K562 (cell line): ENCODE measurements around the gene DBP. TPM values are rescaled to one million over a fixed set of nuclear protein-coding genes. Genes with fewer than 3 reads are reported as not detected.

Experiments
- ARID3B ChIP-seq: fragments of 250-450 bp; sonication (Bioruptor Pico); IDR thresholded peaks from 2 replicates; pipeline ENCODE4 v1.4.0; 2020; ENCODE audit warnings: borderline replicate concordance
- BRD4 ChIP-seq: fragments of 200-600 bp; sonication (generic); IDR thresholded peaks from 2 replicates; pipeline ENCODE4 v1.6.1; 2017; ENCODE audit warnings: inconsistent platforms
- ELF2 ChIP-seq: fragments of 250-450 bp; sonication (Bioruptor Pico); IDR thresholded peaks from 2 replicates; pipeline ENCODE4 v1.5.0; 2021; ENCODE audit warnings: mild to moderate bottlenecking
- FOXO4 ChIP-seq: fragments of 450-650 bp; formaldehyde crosslinking; IDR thresholded peaks from 2 replicates; pipeline ENCODE4 v1.4.0; 2020; ENCODE audit warnings: mild to moderate bottlenecking, moderate library complexity
- THAP7 ChIP-seq: fragments of 250-450 bp; sonication (Bioruptor Pico); IDR thresholded peaks from 2 replicates; pipeline ENCODE4 v1.5.0; 2021
- polyA plus RNA-seq, 8 experiments: library from polyadenylated mRNA; depleted of rRNA in 4 of 8; stranded (reverse) in 5 of 8; unstranded in 3 of 8; fragments of >200 nt; fragmentation: Nextera tagmentation in 2 of 8; fragmentation: Illumina TruSeq in 1 of 8; extraction: Ambion mirVana in 2 of 8; extraction: Trizol in 1 of 8; gene quantifications; 2 replicates each; pipeline versions ENCODE4 v1.2.1 to v1.2.3, GENCODE V29; 2011 to 2014; ENCODE audit warnings: inconsistent platforms in 1 of 8, missing spikeins in 1 of 8
- total RNA-seq, 7 experiments: library from RNA; depleted of rRNA in 6 of 7; stranded (reverse); fragments of >200 nt in 6 of 7; fragmentation: Illumina TruSeq in 2 of 7; extraction: Trizol in 2 of 7; gene quantifications; 2 replicates each; pipeline versions ENCODE4 v1.2.1 to v1.2.3, GENCODE V29; 2011 to 2021; ENCODE audit warnings: low replicate concordance in 1 of 7
- TF ChIP-seq, protein P1 (sequence below): sonication (generic); formaldehyde crosslinking; IDR thresholded peaks from 2 replicates; pipeline ENCODE4 v1.9.0; 2022; ENCODE audit warnings: mild to moderate bottlenecking, missing genetic modification reagents
- TF ChIP-seq, protein P2 (sequence below), 2 experiments: IDR thresholded peaks in 1 of 2; conservative IDR thresholded peaks in 1 of 2; 2 replicates each; pipeline ENCODE4 v1.6.1; 2016; ENCODE audit warnings: low read depth in 2 of 2, mild to moderate bottlenecking in 1 of 2, missing compliant biosample characterization in 1 of 2, missing genetic modification characterization in 1 of 2, moderate library complexity in 1 of 2
- TF ChIP-seq, protein P3 (sequence below): IDR thresholded peaks from 2 replicates; pipeline ENCODE4 v1.6.1; 2011; ENCODE audit warnings: borderline replicate concordance, low read depth, mild to moderate bottlenecking, moderate library complexity, low read length; ENCODE audit not compliant: insufficient read depth, poor library complexity, severe bottlenecking

The DBP gene
- total and polyA plus RNA-seq, 9 of the 15 experiments (the other 6 are each of a cell fraction or from before 2014, with no cell fraction given): 0.25 to 5.5 (median 1.8) TPM

GRCh38 chr19:48635263-48635965 lies 1.8 kb downstream of the DBP start (continued):
- TF ChIP-seq, protein P1, sequence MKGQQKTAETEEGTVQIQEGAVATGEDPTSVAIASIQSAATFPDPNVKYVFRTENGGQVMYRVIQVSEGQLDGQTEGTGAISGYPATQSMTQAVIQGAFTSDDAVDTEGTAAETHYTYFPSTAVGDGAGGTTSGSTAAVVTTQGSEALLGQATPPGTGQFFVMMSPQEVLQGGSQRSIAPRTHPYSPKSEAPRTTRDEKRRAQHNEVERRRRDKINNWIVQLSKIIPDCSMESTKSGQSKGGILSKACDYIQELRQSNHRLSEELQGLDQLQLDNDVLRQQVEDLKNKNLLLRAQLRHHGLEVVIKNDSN (CRISPR knock-in tag): no peak
- no peak for TF ChIP-seq BRD4
- no peak for TF ChIP-seq FOXO4 (CRISPR knock-in tag)
- TF ChIP-seq, protein P2, sequence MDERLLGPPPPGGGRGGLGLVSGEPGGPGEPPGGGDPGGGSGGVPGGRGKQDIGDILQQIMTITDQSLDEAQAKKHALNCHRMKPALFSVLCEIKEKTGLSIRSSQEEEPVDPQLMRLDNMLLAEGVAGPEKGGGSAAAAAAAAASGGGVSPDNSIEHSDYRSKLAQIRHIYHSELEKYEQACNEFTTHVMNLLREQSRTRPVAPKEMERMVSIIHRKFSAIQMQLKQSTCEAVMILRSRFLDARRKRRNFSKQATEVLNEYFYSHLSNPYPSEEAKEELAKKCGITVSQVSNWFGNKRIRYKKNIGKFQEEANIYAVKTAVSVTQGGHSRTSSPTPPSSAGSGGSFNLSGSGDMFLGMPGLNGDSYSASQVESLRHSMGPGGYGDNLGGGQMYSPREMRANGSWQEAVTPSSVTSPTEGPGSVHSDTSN (CRISPR knock-in tag; IDR thresholded peaks at IDR 0.05; ENCODE audit: low read depth): no peak
- TF ChIP-seq, protein P2 (tag; conservative IDR thresholded peaks at IDR 0.05; ENCODE audit: low read depth): no peak
- no peak for TF ChIP-seq THAP7 (CRISPR knock-in tag)
- no peak for TF ChIP-seq ARID3B (CRISPR knock-in tag)
- no peak for TF ChIP-seq ELF2
- TF ChIP-seq, protein P3, sequence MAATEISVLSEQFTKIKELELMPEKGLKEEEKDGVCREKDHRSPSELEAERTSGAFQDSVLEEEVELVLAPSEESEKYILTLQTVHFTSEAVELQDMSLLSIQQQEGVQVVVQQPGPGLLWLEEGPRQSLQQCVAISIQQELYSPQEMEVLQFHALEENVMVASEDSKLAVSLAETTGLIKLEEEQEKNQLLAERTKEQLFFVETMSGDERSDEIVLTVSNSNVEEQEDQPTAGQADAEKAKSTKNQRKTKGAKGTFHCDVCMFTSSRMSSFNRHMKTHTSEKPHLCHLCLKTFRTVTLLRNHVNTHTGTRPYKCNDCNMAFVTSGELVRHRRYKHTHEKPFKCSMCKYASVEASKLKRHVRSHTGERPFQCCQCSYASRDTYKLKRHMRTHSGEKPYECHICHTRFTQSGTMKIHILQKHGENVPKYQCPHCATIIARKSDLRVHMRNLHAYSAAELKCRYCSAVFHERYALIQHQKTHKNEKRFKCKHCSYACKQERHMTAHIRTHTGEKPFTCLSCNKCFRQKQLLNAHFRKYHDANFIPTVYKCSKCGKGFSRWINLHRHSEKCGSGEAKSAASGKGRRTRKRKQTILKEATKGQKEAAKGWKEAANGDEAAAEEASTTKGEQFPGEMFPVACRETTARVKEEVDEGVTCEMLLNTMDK: no peak
